HepG2 (cell line): ENCODE data around the gene P2RY8. TPM values are rescaled to one million over a fixed set of nuclear protein-coding genes. Genes with fewer than 3 reads are reported as not detected.

Source experiments
- ATAC-seq: fragments of 200-7000 bp; cut with Tn5 transposase; 3 replicates; pipeline ENCODE4 v1.9.1; 2020; ENCODE audit warnings: mild to moderate bottlenecking, moderate library complexity
- BruUV-seq: library from RNA; stranded (reverse); fragments of 400-500 nt; replicated peaks from 2 replicates; lab custom pipeline; 2021; lab: Mats Ljungman, UMichigan
- CTCF ChIA-PET: fragments of 300-600 bp; formaldehyde crosslinking; extraction: SDS; loops from one replicate; lab custom pipeline; 2021; ENCODE audit warnings: low total read pairs, inconsistent platforms, low intra/inter-chr PET ratio; lab: Yijun Ruan, JAX
- POLR2A ChIA-PET: fragments of 350-600 bp; sonication (Branson Sonifier 250); formaldehyde crosslinking; loops from one replicate; lab custom pipeline; 2020; ENCODE audit warnings: antibody characterized with exemption, inconsistent platforms; lab: Yijun Ruan, JAX
- DNase-seq: peaks from one replicate; pipeline ENCODE4 v3.0.0-alpha.2; 2015; ENCODE audit warnings: low spot score
- FAIRE-seq: peaks from 3 replicates; lab custom pipeline; 2011; peaks lifted over from hg19 to GRCh38; lab: Jason Lieb, UNC
- H2AFZ ChIP-seq: one replicate; pipeline ENCODE4 v1.6.1; 2011; ENCODE audit warnings: low read length, inconsistent platforms
- H3K27ac ChIP-seq: fragments of 300-600 bp; 3 replicates; pipeline ENCODE4 v1.8.0; 2011; ENCODE audit warnings: mixed run types, mild to moderate bottlenecking, mixed read lengths, low read length, inconsistent platforms; ENCODE audit not compliant: insufficient read depth; ENCODE audit errors: extremely low read length
- H3K27me3 ChIP-seq, 2 experiments: fragments of 200-600 bp in 1 of 2; 2 replicates in 1 of 2; 3 replicates in 1 of 2; pipeline versions ENCODE4 v1.6.0 to v1.8.0; 2011; ENCODE audit warnings: low read length in 2 of 2, mild to moderate bottlenecking in 2 of 2, moderate library complexity in 2 of 2, inconsistent platforms in 1 of 2; ENCODE audit not compliant: insufficient read depth in 2 of 2, control insufficient read depth in 1 of 2
- H3K36me3 ChIP-seq, 2 experiments: fragments of 200-600 bp in 1 of 2; replicated peaks in 1 of 2; 2 replicates in 1 of 2; 3 replicates in 1 of 2; pipeline versions ENCODE4 v1.5.1 to v1.8.0; 2011; ENCODE audit warnings: low read length in 2 of 2, inconsistent platforms in 1 of 2; ENCODE audit not compliant: insufficient read depth in 2 of 2, control insufficient read depth in 1 of 2
- H3K4me1 ChIP-seq: 2 replicates; pipeline ENCODE4 v1.5.1; 2012; ENCODE audit warnings: low read length, inconsistent platforms; ENCODE audit not compliant: insufficient read depth
- H3K4me2 ChIP-seq: 2 replicates; pipeline ENCODE4 v1.6.0; 2011; ENCODE audit warnings: low read depth, low read length, inconsistent platforms
- H3K4me3 ChIP-seq, 3 experiments: fragments of 200-600 bp in 1 of 3; sonication (generic), shearing (Covaris generic) in 1 of 3; replicated peaks in 1 of 3; 2 replicates each; pipeline ENCODE4 v1.5.1; 2011 to 2016; ENCODE audit warnings: low read length in 3 of 3, inconsistent platforms in 2 of 3, low read depth in 2 of 3, mild to moderate bottlenecking in 2 of 3, control low read depth in 1 of 3, mixed read lengths in 1 of 3; ENCODE audit not compliant: insufficient read depth in 1 of 3
- H3K79me2 ChIP-seq: one replicate; pipeline ENCODE4 v1.6.1; 2011; ENCODE audit warnings: low read length, inconsistent platforms; ENCODE audit not compliant: insufficient read depth
- H3K9ac ChIP-seq: 2 replicates; pipeline ENCODE4 v1.6.0; 2011; ENCODE audit warnings: mild to moderate bottlenecking, low read depth, low read length, inconsistent platforms; ENCODE audit not compliant: insufficient read depth
- H3K9me3 ChIP-seq: 2 replicates; pipeline ENCODE4 v1.5.1; 2012; ENCODE audit warnings: mild to moderate bottlenecking, low read length
- H4K20me1 ChIP-seq: 2 replicates; pipeline ENCODE4 v1.6.0; 2011; ENCODE audit warnings: inconsistent platforms, mild to moderate bottlenecking, low read length, moderate library complexity; ENCODE audit not compliant: insufficient read depth
- ARNTL ChIP-seq: sonication (generic); formaldehyde crosslinking; IDR thresholded peaks from 2 replicates; pipeline ENCODE4 v1.4.0; 2020; ENCODE audit warnings: mild to moderate bottlenecking, missing genetic modification reagents
- ZBTB40 ChIP-seq, 2 experiments: fragments of 450-650 bp in 1 of 2; sonication (generic) in 1 of 2; formaldehyde crosslinking in 1 of 2; IDR thresholded peaks; 2 replicates each; pipeline versions ENCODE4 v1.6.1 to v1.8.0; 2016 to 2022; ENCODE audit warnings: antibody characterized with exemption in 1 of 2, mild to moderate bottlenecking in 1 of 2, missing genetic modification reagents in 1 of 2
- ZHX2 ChIP-seq, 2 experiments: sonication (generic) in 1 of 2; formaldehyde crosslinking in 1 of 2; IDR thresholded peaks; 2 replicates each; pipeline versions ENCODE4 v1.6.1 to v1.9.0; 2014 to 2022; ENCODE audit warnings: antibody characterized with exemption in 1 of 2, borderline replicate concordance in 1 of 2, inconsistent platforms in 1 of 2, low read depth in 1 of 2, missing genetic modification reagents in 1 of 2
- ZNF24 ChIP-seq: fragments of 450-650 bp; IDR thresholded peaks from 2 replicates; pipeline ENCODE4 v1.6.1; 2017; ENCODE audit warnings: antibody characterized with exemption, mild to moderate bottlenecking
- ZNF451 ChIP-seq: sonication (generic); formaldehyde crosslinking; IDR thresholded peaks from 2 replicates; pipeline ENCODE4 v1.5.0; 2020; ENCODE audit warnings: mild to moderate bottlenecking, missing genetic modification reagents
- WGBS: methylation state at CpG from one replicate; pipeline ENCODE4 v1.1.6; 2017; ENCODE audit warnings: low lambda C conversion rate; 5-methylcytosine and 5-hydroxymethylcytosine counted together
- in situ Hi-C: cut with HindIII; loops from 2 replicates; pipeline ENCODE4 v1.10.0; 2017; ENCODE audit warnings: low pct_unique_long_range_greater_than_20kb; ENCODE audit not compliant: extremely low pct_ligation_motif_present
- intact Hi-C: fragments of 100-400 bp; cut with micrococcal nuclease; formaldehyde crosslinking; loops from one replicate; pipeline ENCODE4 v1.10.0; 2022; ENCODE audit not compliant: unreplicated experiment
- polyA plus RNA-seq, 8 experiments: library from polyadenylated mRNA; depleted of rRNA in 3 of 8; stranded (reverse) in 7 of 8; unstranded in 1 of 8; fragments of >200 nt; fragmentation: Illumina TruSeq in 4 of 8; extraction: Trizol in 4 of 8; gene quantifications; 2 replicates each; pipeline versions ENCODE4 v1.2.1 to v1.2.3, GENCODE V29; 2011 to 2016; ENCODE audit warnings: low read depth in 4 of 8, missing spikeins in 1 of 8, mixed read lengths in 1 of 8; ENCODE audit not compliant: insufficient read depth in 1 of 8
- total RNA-seq, 5 experiments: library from RNA; depleted of rRNA; stranded (reverse); fragments of >200 nt; fragmentation: Illumina TruSeq; extraction: Trizol; gene quantifications; 2 replicates each; pipeline ENCODE4 v1.2.3, GENCODE V29; 2016; ENCODE audit warnings: low read depth in 1 of 5

Gene P2RY8
- total and polyA plus RNA-seq, 2 of the 13 experiments (the other 11 are each of a cell fraction or from before 2014, with no cell fraction given), result 1.0 to 1.3 TPM

- BruUV-seq, result no TSS peak
- Histone ChIP-seq H3K9ac (no peak overlapping the region), H3K79me2 (no peaks in the 10 kb centered on the region), H2AFZ (no peak overlapping the region), H4K20me1 (no peaks in the 10 kb centered on the region), H3K4me2 (no peak overlapping the region), H3K27ac (no peak overlapping the region), H3K36me3 (no peaks in the 10 kb centered on the region), H3K4me3 (no peak overlapping the region), H3K4me1 (no peaks in the 10 kb centered on the region), H3K9me3 (no peaks in the 10 kb centered on the region), H3K27me3 (no peaks in the 10 kb centered on the region)
- no peak for ATAC-seq
- WGBS, result 91% methylated on average over 57 of the region's 75 CpGs
- no peak for FAIRE-seq
- ChIA-PET POLR2A (no interaction called here), CTCF (no interaction called here)
- in situ Hi-C loops, result loop anchor here (5.0 to 25.0 kb wide), 2 partner anchors 117 to 1147 kb away; no protein-coding TSS in a partner anchor
- no peak for DNase-seq
- intact Hi-C loops, result no loop called here
- TF ChIP-seq ZNF24 (no peak), ARNTL (no peak), ZHX2 (IDR thresholded peaks at IDR 0.05; ENCODE audit: low read depth) (no peak), ZHX2 (CRISPR knock-in tag; IDR thresholded peaks at IDR 0.05; ENCODE audit: borderline replicate concordance) (no peak), ZBTB40 (IDR thresholded peaks at IDR 0.05) (no peak), ZBTB40 (CRISPR knock-in tag; IDR thresholded peaks at IDR 0.05) (no peak), ZNF451 (CRISPR knock-in tag) (no peak)
Measured at GRCh38 chrX:1465286-1466231, 71.4 kb downstream of the P2RY8 start.
